ENCODE data around the gene CDC123. TPM values are rescaled to one million over a fixed set of nuclear protein-coding genes. Genes with fewer than 3 reads are reported as not detected.
"Not testable (repeated sequence)": the region's sequence is repeated elsewhere in the genome, so short reads cannot be mapped to it uniquely, and the experiment has no call there.

The CDC123 gene
- 65.0 TPM for total RNA-seq

- peak; percentile 94 for ATAC-seq
These were observed at the start of gene CDC123, which contains the start of gene NUDT5 for GRCh38 chr10:12195603-12196506. CDC123 (plus strand) TSS chr10:12196188; CDS start chr10:12196246, 58 bp downstream. NUDT5 (minus strand) TSS chr10:12195891; CDS start chr10:12186291, 9,600 bp downstream.

GRCh38 chr10:12150163-12150562 lies 45.8 kb upstream of the CDC123 start:
- no peak for ATAC-seq

GRCh38 chr10:12154516-12154915 lies 41.5 kb upstream of the CDC123 start:
- ATAC-seq = no peak

- no peak for ATAC-seq
These were observed 39.4 kb upstream of the CDC123 start for GRCh38 chr10:12156367-12157123.

GRCh38 chr10:12158111-12158510 lies 37.9 kb upstream of the CDC123 start:
- ATAC-seq = no peak

- no peak for ATAC-seq
These were observed 35.3 kb upstream of the CDC123 start for GRCh38 chr10:12160664-12161063.

GRCh38 chr10:12162927-12163326 lies 33.1 kb upstream of the CDC123 start:
- ATAC-seq = no peak

- ATAC-seq = no peak
These were observed 31.9 kb upstream of the CDC123 start for GRCh38 chr10:12164085-12164484.

- ATAC-seq = no peak
These were observed 31.0 kb upstream of the CDC123 start for GRCh38 chr10:12165036-12165435.

GRCh38 chr10:12165999-12166775 lies 29.8 kb upstream of the CDC123 start:
- ATAC-seq = no peak

GRCh38 chr10:12171512-12171911 lies 24.5 kb upstream of the CDC123 start:
- not testable (repeated sequence) for ATAC-seq

GRCh38 chr10:12177642-12178041 lies 18.3 kb upstream of the CDC123 start:
- ATAC-seq = no peak

- no peak for ATAC-seq
These were observed 16.3 kb upstream of the CDC123 start for GRCh38 chr10:12179606-12180170.

- ATAC-seq = no peak
These were observed 15.6 kb upstream of the CDC123 start for GRCh38 chr10:12180221-12180974.

GRCh38 chr10:12181065-12181775 lies 14.8 kb upstream of the CDC123 start:
- ATAC-seq = peak; percentile 84

GRCh38 chr10:12184165-12184564 lies 11.8 kb upstream of the CDC123 start:
- no peak for ATAC-seq

- no peak for ATAC-seq
These were observed 9.7 kb upstream of the CDC123 start for GRCh38 chr10:12186323-12186722.

- no peak for ATAC-seq
These were observed 8.6 kb upstream of the CDC123 start for GRCh38 chr10:12187321-12187905.

- no peak for ATAC-seq
These were observed 7.3 kb upstream of the CDC123 start for GRCh38 chr10:12188656-12189055.

- no peak for ATAC-seq
These were observed 6.6 kb upstream of the CDC123 start for GRCh38 chr10:12189426-12189825.

- ATAC-seq = no peak
These were observed 4.3 kb upstream of the CDC123 start for GRCh38 chr10:12191715-12192114.

All from esophagus mucosa (tissue), 1 donor.